HG02852 (cell line): ENCODE results near the gene FAXC.
"Not testable (repeated sequence)": the region's sequence is repeated elsewhere in the genome, so short reads cannot be mapped to it uniquely, and the experiment has no call there.

Source experiments
- ATAC-seq: cut with Tn5 transposase; IDR thresholded peaks from one replicate; pipeline ENCODE4 v1.9.1; 2021; ENCODE audit warnings: mild to moderate bottlenecking, moderate library complexity; ENCODE audit not compliant: unreplicated experiment

FAXC gene

GRCh38 chr6:99288668-99289067 lies 60.8 kb downstream of the FAXC start:
- no peak for ATAC-seq

GRCh38 chr6:99287523-99287922 lies 62.0 kb downstream of the FAXC start:
- no peak for ATAC-seq

- ATAC-seq, result no peak
Observed at GRCh38 chr6:99285881-99286280, 63.6 kb downstream of the FAXC start.

GRCh38 chr6:99282479-99283062 lies 66.9 kb downstream of the FAXC start:
- ATAC-seq, result no peak

- ATAC-seq, result no peak
Observed at GRCh38 chr6:99276747-99277146, 72.7 kb downstream of the FAXC start.

- ATAC-seq, result no peak
Observed at GRCh38 chr6:99270826-99271225, 78.6 kb downstream of the FAXC start.

- no peak for ATAC-seq
Observed at GRCh38 chr6:99270030-99270429, 79.4 kb downstream of the FAXC start.

- no peak for ATAC-seq
Observed at GRCh38 chr6:99269207-99269606, 80.3 kb downstream of the FAXC start.

- ATAC-seq, result not testable (repeated sequence)
Observed at GRCh38 chr6:99266996-99267395, 82.5 kb downstream of the FAXC start.

- ATAC-seq, result not testable (repeated sequence)
Observed at GRCh38 chr6:99265447-99265846, 84.0 kb downstream of the FAXC start.

- ATAC-seq, result no peak
Observed at GRCh38 chr6:99254616-99255550, 94.6 kb downstream of the FAXC start.

- ATAC-seq, result no peak
Observed at GRCh38 chr6:99253271-99253670, 96.2 kb downstream of the FAXC start.

GRCh38 chr6:99252421-99252820 lies 97.1 kb downstream of the FAXC start:
- ATAC-seq, result no peak

GRCh38 chr6:99250476-99250875 lies 99.0 kb downstream of the FAXC start:
- ATAC-seq, result no peak

GRCh38 chr6:99246602-99247001 lies 102.9 kb downstream of the FAXC start:
- no peak for ATAC-seq

- ATAC-seq, result no peak
Observed at GRCh38 chr6:99241905-99242534, 107.5 kb downstream of the FAXC start.

- ATAC-seq, result no peak
Observed at GRCh38 chr6:99236010-99236409, 113.5 kb downstream of the FAXC start.

- ATAC-seq, result no peak
Observed at GRCh38 chr6:99233219-99233618, 116.3 kb downstream of the FAXC start.

- no peak for ATAC-seq
Observed at GRCh38 chr6:99232056-99232455, 117.4 kb downstream of the FAXC start.

GRCh38 chr6:99225172-99225571 lies 124.3 kb downstream of the FAXC start:
- no peak for ATAC-seq
